T follicular helper cell (primary cell): Measurements from ENCODE around the gene SACS.

Source experiments
- DNase-seq: peaks from one replicate; pipeline ENCODE4 v3.0.0-alpha.2; 2020; ENCODE audit warnings: low read depth
- total RNA-seq, 2 experiments: gene quantifications; one replicate each; lab custom pipeline; 2026; lab: John Stamatoyannopoulos, UW

Gene SACS, protein sequence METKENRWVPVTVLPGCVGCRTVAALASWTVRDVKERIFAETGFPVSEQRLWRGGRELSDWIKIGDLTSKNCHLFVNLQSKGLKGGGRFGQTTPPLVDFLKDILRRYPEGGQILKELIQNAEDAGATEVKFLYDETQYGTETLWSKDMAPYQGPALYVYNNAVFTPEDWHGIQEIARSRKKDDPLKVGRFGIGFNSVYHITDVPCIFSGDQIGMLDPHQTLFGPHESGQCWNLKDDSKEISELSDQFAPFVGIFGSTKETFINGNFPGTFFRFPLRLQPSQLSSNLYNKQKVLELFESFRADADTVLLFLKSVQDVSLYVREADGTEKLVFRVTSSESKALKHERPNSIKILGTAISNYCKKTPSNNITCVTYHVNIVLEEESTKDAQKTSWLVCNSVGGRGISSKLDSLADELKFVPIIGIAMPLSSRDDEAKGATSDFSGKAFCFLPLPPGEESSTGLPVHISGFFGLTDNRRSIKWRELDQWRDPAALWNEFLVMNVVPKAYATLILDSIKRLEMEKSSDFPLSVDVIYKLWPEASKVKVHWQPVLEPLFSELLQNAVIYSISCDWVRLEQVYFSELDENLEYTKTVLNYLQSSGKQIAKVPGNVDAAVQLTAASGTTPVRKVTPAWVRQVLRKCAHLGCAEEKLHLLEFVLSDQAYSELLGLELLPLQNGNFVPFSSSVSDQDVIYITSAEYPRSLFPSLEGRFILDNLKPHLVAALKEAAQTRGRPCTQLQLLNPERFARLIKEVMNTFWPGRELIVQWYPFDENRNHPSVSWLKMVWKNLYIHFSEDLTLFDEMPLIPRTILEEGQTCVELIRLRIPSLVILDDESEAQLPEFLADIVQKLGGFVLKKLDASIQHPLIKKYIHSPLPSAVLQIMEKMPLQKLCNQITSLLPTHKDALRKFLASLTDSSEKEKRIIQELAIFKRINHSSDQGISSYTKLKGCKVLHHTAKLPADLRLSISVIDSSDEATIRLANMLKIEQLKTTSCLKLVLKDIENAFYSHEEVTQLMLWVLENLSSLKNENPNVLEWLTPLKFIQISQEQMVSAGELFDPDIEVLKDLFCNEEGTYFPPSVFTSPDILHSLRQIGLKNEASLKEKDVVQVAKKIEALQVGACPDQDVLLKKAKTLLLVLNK (N-terminal part only)
- 281 to 361 reads per million in 2 experiments for total RNA-seq

DNA sequence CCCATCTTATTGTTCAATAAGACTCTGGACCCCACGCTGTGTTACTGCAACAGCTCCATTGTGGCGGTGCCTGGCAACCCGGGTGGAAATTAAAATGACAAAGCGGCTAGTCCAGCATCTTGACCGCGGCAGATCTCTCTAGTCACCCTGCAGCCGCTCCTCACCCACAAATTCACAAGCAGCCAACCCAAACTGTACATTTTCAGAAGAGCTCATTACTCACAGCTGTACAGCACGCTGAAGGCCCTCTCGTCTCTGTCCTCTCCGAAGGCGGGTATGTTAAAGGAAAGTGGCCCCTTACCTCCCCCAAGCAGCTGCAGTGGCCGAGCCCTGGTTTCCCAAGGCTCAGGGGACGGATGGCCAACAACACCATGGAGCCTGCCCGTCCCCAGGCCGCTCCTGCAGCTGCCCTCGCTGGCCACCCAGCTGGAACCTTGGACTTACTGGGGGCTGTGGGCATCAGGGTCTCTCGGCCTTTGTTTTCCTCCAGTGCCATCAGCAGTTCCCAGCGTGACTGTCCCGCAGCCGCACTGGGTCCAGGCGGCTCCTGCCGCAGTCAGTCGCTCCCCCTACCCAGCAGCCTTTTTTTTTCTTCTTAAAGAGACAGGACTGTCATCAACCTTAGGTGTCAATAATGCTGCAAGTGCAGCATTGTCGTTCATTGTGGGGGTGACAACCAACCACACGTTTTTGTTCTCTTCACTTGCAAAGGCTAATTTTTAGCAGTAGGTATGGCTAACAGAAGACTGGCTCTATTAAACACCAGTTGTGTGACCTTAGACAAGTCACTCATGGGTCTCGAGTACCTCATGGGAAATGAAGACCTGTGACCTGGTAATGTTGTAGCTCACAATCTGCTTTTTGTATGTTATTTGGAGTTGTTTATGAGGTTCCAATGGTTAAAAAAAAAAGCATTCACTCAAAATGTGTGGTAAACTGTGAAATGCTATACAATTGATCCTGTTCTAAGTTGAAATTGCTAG lies at the start of gene SACS:
Gene SACS, minus strand, starts transcription at position 532 of the 983 bp plus-strand sequence. CDS start 22,463 bp downstream, outside the sequence.
- no peak for DNase-seq

DNA sequence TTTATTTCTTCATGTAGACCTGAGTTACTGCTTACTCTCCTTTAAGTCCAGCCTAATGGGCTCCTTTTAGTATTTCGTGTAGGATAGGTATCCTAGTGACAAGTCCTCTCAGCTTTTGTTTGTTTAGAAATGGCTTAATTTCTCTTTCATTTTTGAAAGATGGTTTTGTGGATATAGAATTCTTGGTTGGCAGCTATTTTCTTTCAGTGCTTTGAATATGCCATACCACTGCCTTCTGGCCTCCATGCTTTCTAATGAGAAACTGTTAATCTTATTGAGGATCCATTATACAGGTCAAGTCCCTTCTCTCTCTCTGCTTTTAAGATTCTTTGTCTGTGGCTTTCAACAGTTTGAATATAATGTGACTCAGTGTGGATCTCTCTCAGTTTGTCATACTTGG lies 46.8 kb upstream of the SACS start:
- DNase-seq: no peak

DNA sequence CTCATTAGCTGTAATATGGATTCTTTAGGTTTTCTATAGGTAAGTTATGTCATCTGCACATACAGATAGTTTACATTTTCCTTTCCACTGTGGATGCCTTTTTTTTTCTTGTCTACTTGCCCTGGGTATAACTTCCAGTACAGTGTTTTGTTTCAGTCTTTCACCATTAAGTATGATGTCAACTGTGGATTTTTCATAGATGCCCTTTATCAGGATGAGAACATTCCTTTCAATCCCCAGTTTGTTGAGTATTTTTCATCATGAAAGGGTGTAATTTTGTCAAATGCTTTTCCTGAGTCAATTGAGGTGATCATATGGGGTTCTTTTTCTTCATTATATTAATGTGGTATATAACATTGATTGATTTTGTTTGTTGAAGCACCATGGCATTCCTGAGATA lies 43.6 kb upstream of the SACS start:
- DNase-seq: no peak

- no peak for DNase-seq
Observed at GRCh38 chr13:23473221-23473620, 39.7 kb upstream of the SACS start.

DNA sequence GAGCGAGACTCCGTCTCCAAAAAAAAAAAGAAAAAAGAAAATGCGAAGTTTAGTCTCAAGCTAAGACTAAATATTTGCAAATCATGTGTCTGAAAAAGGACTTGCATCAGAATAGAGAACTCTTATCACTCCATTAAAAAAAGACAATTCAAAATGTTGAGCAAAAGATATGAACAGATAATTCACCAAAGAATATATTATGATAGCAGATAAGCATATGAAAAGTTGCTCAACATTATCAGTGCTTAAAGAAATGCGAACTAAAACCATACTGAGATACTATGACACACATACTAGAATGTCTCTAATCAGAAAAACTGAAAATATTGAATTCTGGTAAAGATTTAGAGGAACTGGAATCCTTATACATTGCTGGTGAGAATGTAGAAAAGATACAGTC lies 38.7 kb upstream of the SACS start:
- no peak for DNase-seq

- DNase-seq: no peak
Observed at GRCh38 chr13:23470790-23471614, 37.5 kb upstream of the SACS start.

- DNase-seq: no peak
Observed at GRCh38 chr13:23469951-23470421, 36.5 kb upstream of the SACS start.

DNA sequence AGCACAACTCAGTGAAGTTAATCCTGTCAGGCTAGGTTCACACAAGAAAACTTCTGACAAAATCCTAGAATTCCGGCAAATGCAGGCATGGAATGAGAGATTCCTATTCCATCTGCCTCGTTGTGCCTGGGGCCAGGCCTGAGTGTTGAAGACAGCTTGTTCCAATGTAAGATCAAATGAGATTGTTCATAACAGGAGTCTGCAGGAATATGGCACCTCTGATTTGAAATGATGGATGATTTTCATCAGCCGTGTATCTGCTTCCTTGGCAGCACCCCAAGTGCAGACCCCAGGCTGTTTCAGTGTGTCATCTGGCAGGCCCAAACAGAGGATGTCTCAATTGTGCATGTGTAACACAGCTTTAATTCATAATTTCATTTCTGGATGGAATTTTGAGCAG lies 35.3 kb upstream of the SACS start:
- DNase-seq: no peak

- no peak for DNase-seq
Observed at GRCh38 chr13:23467932-23468278, 34.4 kb upstream of the SACS start.

GRCh38 chr13:23467048-23467931 lies 33.8 kb upstream of the SACS start:
- DNase-seq: no peak

DNA sequence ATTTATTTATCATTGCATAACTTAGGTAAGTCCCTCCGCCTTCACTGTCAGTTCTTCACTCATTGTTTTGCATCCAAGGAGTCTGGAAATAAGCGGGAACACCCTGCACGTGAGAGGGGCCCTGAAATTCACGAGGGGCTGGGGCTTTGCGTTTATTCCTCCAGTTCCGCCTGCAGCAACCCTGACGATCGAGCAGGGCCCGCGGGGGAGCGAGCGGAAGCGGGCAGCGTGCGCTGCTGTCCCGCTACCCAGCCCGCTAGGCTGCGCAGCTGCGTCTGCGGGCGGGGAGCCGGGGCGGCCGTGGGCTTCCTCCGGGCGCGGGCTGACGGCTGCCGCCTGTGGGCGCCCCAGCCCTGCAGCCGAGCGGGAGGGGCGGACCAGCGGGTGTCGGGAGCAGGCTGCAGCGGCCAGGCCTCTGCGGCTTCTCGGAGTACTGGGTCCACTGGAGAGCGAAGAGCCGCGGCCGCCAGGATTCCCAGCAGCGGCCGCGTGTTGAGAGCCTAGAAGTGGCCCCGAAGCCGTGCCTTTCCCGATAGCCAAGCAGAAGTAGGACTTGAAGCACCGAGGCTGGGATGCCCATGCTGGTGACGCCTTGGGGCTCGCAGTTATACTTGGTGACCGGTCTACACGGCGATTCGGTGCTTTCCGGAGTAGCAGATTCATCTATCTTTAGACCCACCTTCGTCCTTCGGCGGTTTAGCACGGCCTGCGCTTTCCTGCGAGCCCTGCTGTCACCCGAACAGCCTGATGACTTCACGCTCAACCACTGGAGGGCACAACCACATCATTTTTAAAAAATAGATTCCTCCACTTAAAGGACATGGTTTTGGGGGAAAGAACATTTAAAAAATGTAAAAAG lies 32.9 kb upstream of the SACS start:
- peak; percentile 30 for DNase-seq

- DNase-seq: no peak
Observed at GRCh38 chr13:23463661-23464060, 30.2 kb upstream of the SACS start.

- no peak for DNase-seq
Observed at GRCh38 chr13:23462815-23463559, 29.5 kb upstream of the SACS start.

GRCh38 chr13:23461544-23461943 lies 28.0 kb upstream of the SACS start:
- no peak for DNase-seq

DNA sequence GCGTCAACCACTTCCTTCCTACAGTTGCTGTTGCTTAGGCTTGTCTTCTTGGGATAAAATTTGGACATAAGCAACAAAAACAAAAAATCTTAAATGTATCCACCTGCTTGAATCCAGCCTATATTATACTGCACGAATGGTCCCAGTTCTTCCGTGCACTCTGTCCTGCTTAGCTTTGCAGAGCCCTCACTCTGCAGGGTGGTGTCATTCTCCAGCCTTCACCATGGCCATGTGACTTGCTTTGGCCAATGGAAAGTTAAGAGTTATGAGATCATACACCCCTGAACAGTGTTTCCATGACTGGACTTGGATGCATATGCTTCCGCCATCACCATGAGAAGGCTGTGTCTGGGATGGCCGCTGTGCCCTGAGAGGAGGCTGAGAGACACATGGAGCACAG lies 27.4 kb upstream of the SACS start:
- DNase-seq: no peak

DNA sequence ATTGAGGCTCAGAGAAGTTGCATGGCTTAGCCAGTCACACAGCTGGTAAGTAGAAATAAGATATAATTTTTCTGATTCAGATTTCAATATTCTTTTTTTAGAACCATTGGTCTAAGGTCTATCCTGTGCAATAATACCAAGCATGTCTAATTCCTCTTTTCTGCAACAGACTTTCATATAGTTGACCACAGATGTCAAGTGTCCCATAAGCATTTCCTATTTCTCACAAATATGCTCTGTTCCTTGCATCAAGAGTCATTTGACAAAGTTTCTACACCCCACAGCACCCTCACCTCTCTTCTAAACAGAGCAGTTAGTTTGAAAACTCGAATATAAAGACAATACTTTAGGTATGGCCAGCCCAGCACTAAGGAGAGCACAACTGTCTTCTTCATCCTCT lies 26.8 kb upstream of the SACS start:
- DNase-seq: no peak

GRCh38 chr13:23458989-23459388 lies 25.5 kb upstream of the SACS start:
- no peak for DNase-seq
